NCI-H345 treated with DMSO at 0.1 percent for 48 hours (cell line): Measurements from ENCODE around the gene MGMT.
A peak's percentile ranks its signal among the peaks of the same experiment; 100 is the strongest.

Source experiments
- DNase-seq: peaks from one replicate; lab custom pipeline; 2025; ENCODE audit not compliant: unreplicated experiment; lab: John Stamatoyannopoulos, UW

Gene MGMT

DNA sequence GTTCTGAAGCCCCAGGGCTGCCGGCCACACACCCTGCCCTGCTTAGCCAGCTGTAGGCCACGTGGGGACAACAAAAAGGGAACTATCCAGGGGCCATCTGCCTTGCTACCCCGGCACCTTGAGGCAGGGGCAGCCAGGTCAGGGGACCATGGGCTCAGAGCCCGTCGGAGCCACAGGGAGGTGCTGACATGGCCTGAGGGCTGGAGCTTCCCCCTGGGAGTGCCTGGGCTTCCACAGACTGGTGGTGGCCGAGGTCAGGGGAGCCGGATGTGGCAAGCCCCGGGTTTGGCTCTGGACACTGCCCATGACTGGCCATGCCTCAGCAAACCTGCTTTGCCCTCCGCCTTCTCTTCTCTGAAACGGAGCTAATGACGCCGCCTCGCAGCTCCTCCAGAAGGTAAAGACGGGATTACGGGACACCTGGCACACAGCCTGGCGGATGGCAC is 318.5 kb downstream of the MGMT start:
- DNase-seq = no peak

GRCh38 chr10:129786216-129786615 is 319.2 kb downstream of the MGMT start:
- no peak for DNase-seq

GRCh38 chr10:129787557-129787956 is 320.5 kb downstream of the MGMT start:
- DNase-seq = no peak

DNA sequence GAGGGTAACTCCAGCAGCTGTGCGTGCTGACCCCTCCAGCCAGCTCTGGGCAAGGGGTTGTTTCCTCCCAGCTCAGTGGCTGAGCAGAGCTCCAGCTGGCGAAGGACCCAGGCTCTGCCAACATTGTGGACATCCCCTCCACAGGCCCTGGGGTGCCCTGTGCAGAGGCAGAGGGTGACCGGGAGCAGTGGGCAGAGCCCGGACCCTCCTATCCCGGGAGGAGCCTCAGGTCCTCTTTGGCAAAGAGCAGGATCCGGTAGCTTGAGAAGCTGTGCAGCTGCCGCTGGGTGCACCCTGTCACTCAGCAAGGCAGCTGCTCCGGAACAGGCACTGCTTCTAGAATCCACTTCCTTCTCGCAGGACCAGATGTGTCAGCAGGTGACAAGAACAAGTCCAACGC is 321.2 kb downstream of the MGMT start:
- no peak for DNase-seq

DNA sequence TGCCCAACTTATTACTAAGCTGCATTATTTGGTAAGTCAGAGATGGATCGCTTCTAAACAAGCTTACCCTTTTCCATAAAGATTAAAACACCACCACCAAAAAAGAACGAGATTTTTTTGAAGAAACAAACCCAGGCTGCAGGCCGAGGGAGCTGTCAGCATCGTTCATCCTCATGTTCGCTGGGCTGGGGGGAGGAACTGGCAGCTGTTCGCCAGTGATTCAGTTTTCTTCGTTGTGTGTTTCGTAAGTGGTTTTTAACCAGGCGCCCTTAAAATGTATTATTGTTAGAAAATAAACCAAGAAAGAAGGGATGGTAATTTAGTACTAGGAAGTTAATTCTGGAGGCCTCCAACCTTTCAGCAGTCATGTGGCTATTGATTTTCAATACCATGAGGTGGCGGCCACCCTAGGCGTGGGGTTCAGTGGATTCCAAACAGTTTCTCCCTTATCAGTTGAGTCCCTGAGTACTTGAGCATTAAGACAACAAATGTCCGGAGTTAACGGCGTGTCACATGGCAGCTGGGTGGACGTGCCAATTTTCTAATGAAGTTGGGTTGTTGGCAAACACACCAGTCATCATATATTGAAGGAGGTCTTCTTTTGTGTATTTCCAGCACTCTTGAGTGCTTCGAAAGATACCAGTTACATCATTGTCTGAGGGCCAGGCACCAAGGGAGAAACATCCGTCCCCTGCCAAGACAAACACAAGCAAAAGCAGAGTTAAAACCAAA is 323.8 kb downstream of the MGMT start:
- peak; percentile 4 for DNase-seq

DNA sequence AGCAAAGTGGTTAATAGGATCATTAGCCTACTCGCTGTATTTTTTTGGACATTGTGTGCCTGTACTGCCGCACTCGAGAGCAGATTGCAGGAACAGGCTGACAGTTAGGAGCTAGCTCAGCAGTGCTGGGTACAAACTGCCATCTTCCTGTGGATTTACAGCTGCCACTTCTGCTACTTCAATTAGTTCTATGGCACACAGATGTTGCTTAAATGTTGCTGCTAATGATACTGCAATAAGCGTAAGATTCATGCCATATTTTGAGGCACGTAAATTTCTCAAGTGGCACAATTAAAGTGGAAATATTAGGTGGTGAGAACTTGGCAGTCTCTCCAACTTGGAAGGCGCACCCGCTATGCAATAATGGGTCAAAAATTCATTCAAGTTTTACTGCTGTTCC is 325.1 kb downstream of the MGMT start:
- no peak for DNase-seq

- DNase-seq = no peak
Observed at GRCh38 chr10:129792864-129793263, 325.8 kb downstream of the MGMT start.

GRCh38 chr10:129793479-129793878 is 326.4 kb downstream of the MGMT start:
- no peak for DNase-seq

GRCh38 chr10:129793996-129794395 is 327.0 kb downstream of the MGMT start:
- peak; percentile 48 for DNase-seq

DNA sequence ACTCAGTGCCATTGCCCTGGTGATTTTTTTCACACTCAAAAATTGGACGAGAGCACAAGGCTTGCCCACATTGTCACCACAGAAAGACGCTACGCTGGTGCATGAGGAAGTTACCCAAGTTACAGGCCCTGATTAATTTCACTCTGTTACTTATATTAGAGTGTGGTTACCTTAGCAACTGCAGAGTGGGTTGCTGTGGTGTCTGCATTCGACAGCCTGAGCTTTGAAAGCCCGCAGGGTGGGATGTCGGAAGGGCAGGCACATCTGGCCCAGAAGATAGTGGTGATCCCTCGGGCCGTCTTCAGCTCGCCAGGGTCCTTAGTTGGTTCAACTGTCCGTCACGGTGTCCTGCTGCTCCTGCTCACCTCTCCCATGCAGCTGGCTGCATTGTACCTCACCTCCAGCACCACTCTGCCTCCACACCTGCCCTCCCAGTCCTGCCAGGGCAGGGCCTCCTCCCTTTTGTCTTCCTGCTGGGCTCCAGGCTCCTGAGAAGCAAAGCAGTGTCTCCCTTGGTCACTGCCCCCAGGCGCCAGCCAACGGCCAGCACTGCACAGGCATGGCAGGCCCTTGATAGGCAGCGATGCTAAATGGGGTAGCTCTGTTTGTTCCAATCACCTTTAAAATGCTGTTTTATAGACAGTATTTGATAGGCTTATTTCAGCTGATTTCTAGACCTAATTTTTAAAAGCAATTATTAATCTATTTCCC is 329.8 kb downstream of the MGMT start:
- no peak for DNase-seq

DNA sequence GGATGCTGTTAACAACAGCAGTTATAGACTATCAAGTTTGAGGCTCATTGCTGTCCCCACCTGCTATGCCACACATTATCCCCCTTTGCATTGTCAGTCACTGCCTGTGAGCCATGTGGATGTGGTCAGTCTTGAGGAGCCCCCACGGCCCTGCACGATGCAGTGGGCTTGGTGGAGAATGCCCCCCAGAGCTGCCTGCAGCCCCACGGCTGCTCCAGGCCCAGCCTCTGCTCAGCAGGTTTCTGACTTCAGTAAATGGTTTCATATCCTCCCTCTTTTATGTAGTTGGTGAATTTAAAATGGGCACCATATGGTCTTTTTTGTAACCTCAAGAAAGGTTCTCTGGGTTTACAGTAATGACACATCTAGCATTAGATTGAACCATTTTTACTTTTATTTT is 332.9 kb downstream of the MGMT start:
- no peak for DNase-seq

DNA sequence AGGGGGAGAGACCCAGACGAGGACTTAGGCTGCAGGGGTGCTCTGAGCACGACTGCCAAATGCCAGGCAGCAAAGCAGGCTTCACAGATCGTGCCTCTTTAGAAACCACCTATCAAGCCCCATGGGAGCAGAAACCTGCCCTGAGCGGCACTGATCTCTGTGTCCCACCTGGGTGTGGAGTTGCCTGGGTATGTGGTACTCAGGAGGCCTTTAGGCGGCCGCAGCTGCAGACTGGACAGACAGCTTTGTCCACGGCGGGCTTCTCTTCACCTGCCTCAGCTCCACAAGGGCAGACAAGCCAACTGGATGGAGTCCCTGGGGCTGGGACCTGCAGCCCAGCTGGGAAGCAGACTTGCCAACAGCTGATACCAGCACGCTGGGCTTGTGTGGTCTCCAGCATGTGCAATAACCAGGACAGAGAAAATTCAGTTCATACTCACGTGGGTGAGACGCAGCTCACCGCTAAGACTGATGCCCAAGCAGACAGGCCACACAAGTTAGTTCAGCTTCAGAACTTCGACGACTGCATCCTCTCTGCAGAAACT is 333.8 kb downstream of the MGMT start:
- DNase-seq = no peak

DNA sequence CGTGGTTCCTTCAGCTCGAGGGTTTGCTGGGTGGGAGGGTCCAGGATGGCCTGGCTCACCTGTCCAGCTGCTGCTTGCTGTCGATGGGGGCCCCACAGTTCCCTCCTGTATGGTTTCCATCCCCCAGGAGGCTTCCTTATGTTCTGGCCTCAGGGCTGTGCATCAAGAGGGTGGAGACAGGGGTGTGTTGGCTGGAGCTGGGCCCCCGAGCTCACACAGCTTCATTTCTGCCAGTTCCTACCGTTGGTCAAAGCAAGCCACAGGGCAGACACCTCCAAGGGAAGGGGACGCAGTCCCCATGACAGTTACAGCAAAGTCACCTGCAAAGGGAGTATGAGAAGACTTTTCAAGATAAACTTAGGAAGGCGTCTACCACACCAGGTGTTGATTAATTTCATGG is 340.2 kb downstream of the MGMT start:
- DNase-seq = no peak

- DNase-seq = no peak
Observed at GRCh38 chr10:129808092-129808983, 341.3 kb downstream of the MGMT start.

GRCh38 chr10:129809431-129809830 is 342.4 kb downstream of the MGMT start:
- no peak for DNase-seq

GRCh38 chr10:129809841-129810240 is 342.8 kb downstream of the MGMT start:
- no peak for DNase-seq

DNA sequence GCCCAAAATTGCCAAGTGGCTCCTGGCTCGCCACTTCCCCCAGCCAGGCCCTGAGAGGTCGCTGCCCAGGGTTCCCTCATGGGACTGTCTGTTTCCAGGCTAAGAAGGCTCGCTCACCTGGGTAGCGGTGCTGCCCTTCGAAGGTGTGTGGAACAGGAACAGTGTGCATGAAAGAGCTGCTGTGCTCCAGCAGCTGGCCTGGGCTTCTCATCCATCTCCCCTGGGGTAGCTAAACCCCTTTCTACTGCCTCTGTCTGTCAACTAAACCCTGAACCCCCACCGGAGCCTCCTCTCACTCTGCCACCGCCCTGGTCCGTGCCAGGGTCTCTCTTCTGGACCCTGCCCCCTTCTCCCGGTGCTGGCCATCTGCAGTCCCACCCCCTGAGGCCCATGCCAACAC is 344.2 kb downstream of the MGMT start:
- DNase-seq = no peak

DNA sequence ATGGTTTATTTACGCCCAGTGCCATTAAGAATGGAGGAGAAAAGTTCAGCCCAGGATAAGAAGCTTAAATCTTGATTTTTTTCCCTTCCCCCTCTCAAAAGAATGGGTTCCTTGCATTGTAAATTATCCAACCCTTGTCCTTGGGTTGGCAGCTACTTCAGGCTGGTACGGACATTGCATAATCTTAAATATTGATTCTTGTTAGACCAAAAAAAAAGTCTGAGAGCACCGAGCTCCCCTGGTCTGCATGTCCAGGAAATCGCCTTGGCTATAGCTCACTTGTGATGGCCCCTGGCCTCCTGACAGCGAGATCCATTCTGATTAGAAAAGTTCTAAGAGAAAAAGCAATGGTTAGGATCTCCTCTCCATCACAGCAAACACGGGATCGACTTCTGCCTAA is 345.4 kb downstream of the MGMT start:
- DNase-seq = no peak

- DNase-seq = no peak
Observed at GRCh38 chr10:129814681-129815646, 347.9 kb downstream of the MGMT start.
